ENCODE data around the gene PSMG3.

The PSMG3 gene, protein sequence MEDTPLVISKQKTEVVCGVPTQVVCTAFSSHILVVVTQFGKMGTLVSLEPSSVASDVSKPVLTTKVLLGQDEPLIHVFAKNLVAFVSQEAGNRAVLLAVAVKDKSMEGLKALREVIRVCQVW

DNA sequence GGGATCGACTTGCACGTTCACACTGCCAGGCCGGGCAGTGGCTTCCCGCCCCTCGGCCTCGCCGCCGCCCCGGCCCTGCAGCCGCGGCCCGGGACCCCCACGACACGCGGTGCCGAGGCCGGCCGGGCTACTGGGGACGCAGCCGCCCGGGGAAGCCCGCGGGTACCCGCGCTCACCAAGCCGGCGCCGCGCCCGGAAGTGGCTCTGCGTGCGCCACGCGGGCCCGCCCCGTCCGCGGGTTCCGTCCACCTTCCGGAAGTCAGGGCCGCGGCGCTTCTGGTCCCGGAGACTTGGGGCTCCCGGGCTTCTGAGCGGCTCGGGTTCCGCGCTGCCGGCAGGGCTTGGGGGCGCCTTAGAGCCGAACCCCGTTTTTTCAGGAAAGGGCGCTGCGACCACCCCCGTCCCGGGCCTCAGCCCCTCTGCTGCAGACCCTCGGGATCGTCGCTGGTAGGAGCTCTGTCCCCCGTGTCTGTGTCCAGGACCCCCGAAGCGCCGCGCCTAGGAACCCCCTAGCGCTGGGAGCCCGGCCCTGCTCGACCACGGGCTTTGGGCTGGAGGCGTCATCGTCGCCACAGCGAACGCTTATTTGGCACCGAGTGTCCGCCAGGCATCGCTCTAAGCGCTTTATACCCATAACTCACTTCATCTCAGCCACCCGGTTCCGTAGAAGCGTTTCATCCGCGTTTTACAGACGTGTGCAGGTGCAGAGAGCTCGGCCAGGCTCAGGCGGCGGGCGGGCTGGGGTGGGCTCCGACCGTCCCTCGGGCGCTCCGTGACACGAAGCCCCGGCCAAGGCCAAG is at the start of gene PSMG3:
PSMG3 (minus strand) TSS at position 200 of the 800 bp plus-strand sequence. CDS start 693 bp downstream, outside the sequence.
- peak; percentile 84 to 90 for DNase-seq (ENCODE audit: low read depth in 2 of 2)

GRCh38 chr7:1618475-1618874 is 48.6 kb upstream of the PSMG3 start:
- DNase-seq (ENCODE audit: low read depth in 2 of 2), result no peak

DNA sequence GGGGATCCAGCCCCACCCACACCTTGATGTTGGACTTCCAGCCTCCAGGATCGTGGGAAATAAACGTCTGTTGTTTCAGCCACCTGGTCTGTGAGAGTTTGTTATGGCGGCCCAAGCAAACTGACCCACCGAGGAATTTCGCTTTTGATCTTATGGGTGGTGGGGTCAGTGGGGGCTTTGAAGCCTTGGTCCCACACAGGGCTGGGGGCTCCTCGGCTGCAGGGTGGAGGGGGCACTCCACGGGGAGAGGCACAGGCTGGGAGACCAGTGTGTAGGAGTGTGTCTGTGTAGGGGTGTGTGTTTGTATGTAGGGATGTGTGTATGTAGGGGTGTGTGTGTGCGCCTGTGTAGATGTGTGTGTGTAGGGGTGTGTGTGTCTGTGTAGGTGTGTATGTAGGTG is 48.1 kb upstream of the PSMG3 start:
- no peak for DNase-seq (ENCODE audit: low read depth in 2 of 2)

- DNase-seq (ENCODE audit: low read depth in 2 of 2), result no peak
Observed at GRCh38 chr7:1616741-1617140, 46.9 kb upstream of the PSMG3 start.

GRCh38 chr7:1611708-1612241 is 41.9 kb upstream of the PSMG3 start:
- no peak for DNase-seq (ENCODE audit: low read depth in 2 of 2)

GRCh38 chr7:1610678-1611302 is 41.0 kb upstream of the PSMG3 start:
- DNase-seq (ENCODE audit: low read depth in 2 of 2), result no peak

DNA sequence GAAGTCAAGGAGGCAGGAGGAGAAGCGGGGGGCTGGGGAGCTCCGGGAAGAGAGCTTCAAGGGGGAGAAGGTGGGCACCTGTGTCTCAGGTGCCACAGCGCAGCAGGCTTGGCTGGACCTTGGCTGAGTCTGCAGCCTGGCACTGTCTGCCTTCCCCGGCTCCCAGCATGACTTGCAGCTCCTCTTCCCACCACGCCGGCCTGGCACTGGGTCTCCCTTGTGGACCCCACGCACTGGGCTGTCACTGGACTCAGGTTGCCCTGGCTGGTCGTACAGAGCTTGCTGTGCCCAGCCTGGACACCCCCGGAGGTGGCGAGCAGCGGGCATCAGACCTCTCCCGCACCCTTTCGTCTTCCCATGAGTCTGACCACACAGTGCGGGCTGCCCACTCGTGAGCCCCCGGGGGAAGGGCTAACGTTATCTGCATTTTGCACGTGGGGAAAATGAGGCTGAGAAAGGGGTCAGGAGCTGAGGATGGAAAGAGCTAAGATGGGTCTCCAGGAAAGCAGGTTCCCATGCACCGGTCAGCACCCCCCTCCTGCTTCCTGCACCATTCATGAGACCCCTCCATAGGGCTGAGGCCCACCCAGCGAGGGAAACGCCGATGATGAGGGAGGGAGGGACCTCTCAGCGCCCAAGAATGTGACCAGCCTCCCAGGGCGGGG is 40.3 kb upstream of the PSMG3 start:
- DNase-seq (ENCODE audit: low read depth in 2 of 2), result no peak

- DNase-seq (ENCODE audit: low read depth in 2 of 2), result no peak
Observed at GRCh38 chr7:1609023-1609422, 39.2 kb upstream of the PSMG3 start.

DNA sequence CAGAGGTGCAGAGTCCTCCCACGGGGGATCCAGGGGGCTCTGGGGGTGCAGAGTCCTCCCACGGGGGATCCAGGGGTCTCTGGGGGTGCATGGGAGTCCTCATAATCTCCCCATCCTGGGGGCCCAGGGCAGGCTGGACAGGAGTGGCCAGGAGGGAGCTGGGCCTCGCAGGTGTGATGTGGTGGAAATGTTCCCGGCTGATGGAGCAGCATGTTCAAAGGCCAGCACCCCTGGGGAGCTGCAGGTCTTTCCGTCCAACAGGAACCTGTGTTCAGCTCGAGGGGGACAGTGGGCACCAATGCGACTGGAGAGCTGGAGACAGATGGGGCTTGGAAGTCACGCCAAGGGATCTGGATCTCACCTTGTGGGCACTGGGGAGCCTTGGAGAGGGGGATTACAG is 38.5 kb upstream of the PSMG3 start:
- no peak for DNase-seq (ENCODE audit: low read depth in 2 of 2)

DNA sequence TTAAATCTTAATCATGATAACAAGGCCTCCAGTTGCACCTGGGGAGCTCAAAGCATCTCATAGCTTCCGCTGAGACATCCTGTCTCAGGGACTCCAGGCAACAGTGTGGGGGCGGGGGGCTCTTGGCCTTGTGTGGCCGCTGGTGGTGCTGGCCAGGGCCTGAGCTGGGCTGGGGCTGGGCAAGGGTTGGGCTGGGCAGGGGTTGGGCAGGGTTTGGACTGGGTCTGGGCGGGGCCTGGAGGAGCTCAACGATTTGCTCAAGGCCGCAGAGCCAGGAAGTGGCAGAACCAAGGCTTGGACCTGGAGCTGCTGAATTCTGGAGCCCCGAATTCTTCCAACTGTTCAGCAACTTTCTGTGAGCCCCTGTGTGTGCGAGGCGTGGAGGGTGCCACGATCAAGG is 37.9 kb upstream of the PSMG3 start:
- no peak for DNase-seq (ENCODE audit: low read depth in 2 of 2)

- no peak for DNase-seq (ENCODE audit: low read depth in 2 of 2)
Observed at GRCh38 chr7:1607001-1607400, 37.2 kb upstream of the PSMG3 start.

DNA sequence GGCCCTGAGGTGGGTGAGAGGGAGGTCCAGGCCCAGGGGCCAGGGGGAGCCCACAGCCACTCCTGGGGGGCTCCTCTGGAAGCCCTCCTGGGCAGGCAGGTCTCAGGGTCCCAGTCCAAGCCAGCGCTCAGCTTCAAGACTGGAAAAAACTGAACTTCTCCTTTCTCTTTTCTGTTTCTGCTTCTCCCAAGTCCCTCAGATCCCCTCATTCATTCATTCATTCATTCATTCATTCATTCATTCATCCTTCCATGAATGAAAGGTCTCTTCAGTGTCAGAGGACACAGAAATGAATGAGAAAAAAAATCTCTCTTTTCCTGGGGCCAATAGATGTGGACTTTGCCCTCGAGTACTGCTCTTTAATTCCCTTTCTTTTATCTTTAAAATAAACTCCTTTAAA is 34.6 kb upstream of the PSMG3 start:
- DNase-seq (ENCODE audit: low read depth in 2 of 2), result no peak

- DNase-seq (ENCODE audit: low read depth in 2 of 2), result no peak
Observed at GRCh38 chr7:1603346-1604225, 33.8 kb upstream of the PSMG3 start.

- DNase-seq (ENCODE audit: low read depth in 2 of 2), result no peak
Observed at GRCh38 chr7:1602386-1602785, 32.6 kb upstream of the PSMG3 start.

DNA sequence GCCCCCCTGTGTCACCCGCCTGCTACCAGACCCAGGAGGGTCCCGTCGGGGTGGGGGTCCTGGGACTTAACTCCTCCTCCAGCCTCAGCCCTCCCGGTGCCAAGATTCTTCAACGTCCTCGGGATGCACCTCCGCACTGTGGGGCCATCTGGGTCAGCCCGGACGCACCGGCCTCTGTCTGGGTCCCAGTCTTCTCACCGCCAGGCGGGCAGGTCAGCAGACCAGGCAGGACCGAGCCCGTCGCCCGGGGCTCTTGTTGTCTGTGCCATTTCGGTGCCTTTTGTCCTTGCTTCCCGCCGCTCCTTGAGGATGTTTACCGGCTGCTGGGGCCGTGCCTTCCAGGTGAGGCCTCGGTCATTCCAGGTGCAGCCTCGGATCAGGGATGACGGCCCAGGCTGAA is 32.1 kb upstream of the PSMG3 start:
- DNase-seq (ENCODE audit: low read depth in 2 of 2), result no peak

DNA sequence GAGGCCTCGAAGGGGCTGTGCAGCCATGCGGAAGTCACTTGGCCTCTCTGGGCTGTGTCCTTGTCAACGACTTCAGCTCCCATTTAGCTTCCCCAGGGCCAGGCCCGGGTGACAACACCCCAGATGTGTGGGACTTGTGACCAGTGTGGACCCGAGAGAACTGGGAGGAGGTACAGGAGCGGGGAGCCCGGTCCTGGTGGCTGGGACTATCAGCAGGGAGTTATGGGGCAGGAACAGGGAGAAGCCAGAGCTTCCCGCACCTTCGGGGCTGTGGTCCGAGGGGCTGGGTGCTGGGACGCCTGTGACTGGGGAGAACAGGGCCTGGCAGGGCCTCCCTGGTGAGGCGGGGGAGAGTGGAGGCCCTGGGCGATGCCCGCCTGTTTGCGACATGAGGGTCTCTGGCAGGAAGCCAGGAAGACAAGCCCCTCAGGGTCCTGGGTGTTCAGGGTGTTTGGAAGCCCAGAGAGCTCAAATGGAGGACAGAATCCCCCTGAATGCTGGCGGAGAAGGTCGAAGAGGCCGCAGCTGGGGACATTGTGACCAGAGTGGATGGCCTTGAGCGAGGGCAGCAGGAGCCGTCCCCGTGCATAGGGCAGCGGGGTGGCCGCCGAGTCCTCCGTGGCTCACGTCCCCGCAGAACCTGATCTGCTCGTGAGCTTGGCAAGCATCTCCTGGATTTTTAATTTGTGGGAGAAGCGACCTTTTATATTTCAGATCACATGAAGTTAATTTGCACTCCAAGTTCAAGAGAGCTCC is 30.0 kb upstream of the PSMG3 start:
- no peak for DNase-seq (ENCODE audit: low read depth in 2 of 2)

DNA sequence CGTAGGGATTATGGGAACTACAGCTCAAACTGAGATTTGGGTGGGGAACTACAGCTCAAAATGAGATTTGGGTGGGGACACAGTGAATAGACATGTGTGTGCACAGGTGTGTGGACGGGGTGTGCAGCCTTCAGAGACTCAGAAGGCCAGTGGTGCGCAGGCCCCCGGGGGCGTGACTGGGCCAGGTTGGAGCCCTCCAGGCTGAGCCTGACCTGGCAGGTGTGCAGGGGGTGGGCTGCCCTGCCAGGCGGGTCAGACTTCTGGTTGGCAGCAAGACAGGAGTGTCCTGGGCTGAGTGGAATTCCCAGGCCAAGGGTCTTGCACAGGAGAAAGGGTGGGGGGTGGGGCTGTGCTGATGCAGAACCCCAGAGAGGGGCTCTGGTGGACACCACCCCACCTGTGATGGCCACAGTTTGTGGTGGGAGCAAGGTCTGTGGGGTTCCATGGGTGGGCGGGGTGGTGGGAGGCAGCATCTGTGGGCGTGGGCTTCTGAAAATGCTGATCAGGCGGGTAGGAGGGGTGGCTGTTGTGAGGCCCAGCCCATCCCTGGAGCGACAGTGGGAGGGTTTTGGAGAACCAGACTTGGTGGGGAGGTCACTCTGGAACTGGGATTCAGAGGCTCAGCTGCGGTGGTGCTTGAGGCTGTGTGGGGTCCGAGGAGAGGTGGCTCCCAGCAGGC is 29.3 kb upstream of the PSMG3 start:
- DNase-seq (ENCODE audit: low read depth in 2 of 2), result no peak

- no peak for DNase-seq (ENCODE audit: low read depth in 2 of 2)
Observed at GRCh38 chr7:1598286-1598685, 28.5 kb upstream of the PSMG3 start.

GRCh38 chr7:1597791-1598190 is 28.0 kb upstream of the PSMG3 start:
- DNase-seq (ENCODE audit: low read depth in 2 of 2), result no peak
